ENCODE data around the gene DAO.
"Not testable (repeated sequence)": the region's sequence is repeated elsewhere in the genome, so short reads cannot be mapped to it uniquely, and the experiment has no call there.

Gene DAO

GRCh38 chr12:108839890-108840230 lies 40.0 kb upstream of the DAO start:
- TF ChIP-seq CREB5 (CRISPR knock-in tag; IDR thresholded peaks at IDR 0.05; ENCODE audit: low read depth) = 0 out of 2 replicates have a peak, but pooled peaks have one; percentile 23
- no peak for TF ChIP-seq ZC3H10 (CRISPR knock-in tag; IDR thresholded peaks at IDR 0.05)
- no peak for TF ChIP-seq PPARA (CRISPR knock-in tag; IDR thresholded peaks at IDR 0.05; ENCODE audit: borderline replicate concordance)
- 0 out of 2 replicates have a peak, but pooled peaks have one; percentile 56 for TF ChIP-seq ZFP3 (CRISPR knock-in tag; IDR thresholded peaks at IDR 0.05)
- peak; percentile 3; the same call in 2 of the 3 replicates for ATAC-seq

- no peak for ATAC-seq
- TF ChIP-seq ZC3H10 (CRISPR knock-in tag; IDR thresholded peaks at IDR 0.05) (no peak), ISL1 (CRISPR knock-in tag; IDR thresholded peaks at IDR 0.05) (no peak), OSR1 (CRISPR knock-in tag; IDR thresholded peaks at IDR 0.05) (no peak), ZNF8 (CRISPR knock-in tag; IDR thresholded peaks at IDR 0.05) (no peak), ZFP30 (CRISPR knock-in tag; IDR thresholded peaks at IDR 0.05) (no peak), CSRNP3 (CRISPR knock-in tag; IDR thresholded peaks at IDR 0.05) (no peak), ZNF565 (CRISPR knock-in tag; conservative IDR thresholded peaks at IDR 0.05; ENCODE audit: low read depth) (no peak), ARNTL (CRISPR knock-in tag; IDR thresholded peaks at IDR 0.05; ENCODE audit: borderline replicate concordance, low read depth) (no peak), CSDC2 (CRISPR knock-in tag; IDR thresholded peaks at IDR 0.05) (no peak), PPARA (CRISPR knock-in tag; IDR thresholded peaks at IDR 0.05; ENCODE audit: borderline replicate concordance) (no peak), TOX (CRISPR knock-in tag; IDR thresholded peaks at IDR 0.05; ENCODE audit: borderline replicate concordance) (no peak), CREB5 (CRISPR knock-in tag; IDR thresholded peaks at IDR 0.05; ENCODE audit: low read depth) (no peak), PATZ1 (CRISPR knock-in tag; IDR thresholded peaks at IDR 0.05; ENCODE audit: borderline replicate concordance) (no peak), SNAI2 (CRISPR knock-in tag; IDR thresholded peaks at IDR 0.05) (no peak), ZNF70 (CRISPR knock-in tag; IDR thresholded peaks at IDR 0.05) (no peak)
These were observed 39.1 kb upstream of the DAO start for GRCh38 chr12:108840605-108841332.

GRCh38 chr12:108841825-108842224 lies 38.1 kb upstream of the DAO start:
- ATAC-seq = not testable (repeated sequence)

- TF ChIP-seq PATZ1 (CRISPR knock-in tag; IDR thresholded peaks at IDR 0.05; ENCODE audit: borderline replicate concordance) = no peak
- TF ChIP-seq ZNF8 (CRISPR knock-in tag; IDR thresholded peaks at IDR 0.05) = no peak
- TF ChIP-seq BACH2 (CRISPR knock-in tag; IDR thresholded peaks at IDR 0.05; ENCODE audit: borderline replicate concordance) = no peak
- no peak for TF ChIP-seq ZNF565 (CRISPR knock-in tag; conservative IDR thresholded peaks at IDR 0.05; ENCODE audit: low read depth)
- no peak for ATAC-seq
These were observed 37.5 kb upstream of the DAO start for GRCh38 chr12:108842361-108842760.

- no peak for ATAC-seq
- TF ChIP-seq PPARA (CRISPR knock-in tag; IDR thresholded peaks at IDR 0.05; ENCODE audit: borderline replicate concordance) (no peak), TCF4 (CRISPR knock-in tag; IDR thresholded peaks at IDR 0.05; ENCODE audit: borderline replicate concordance) (no peak), ZNF8 (CRISPR knock-in tag; IDR thresholded peaks at IDR 0.05) (no peak), ZNF565 (CRISPR knock-in tag; conservative IDR thresholded peaks at IDR 0.05; ENCODE audit: low read depth) (no peak), POU6F1 (CRISPR knock-in tag; IDR thresholded peaks at IDR 0.05; ENCODE audit: borderline replicate concordance, low read depth) (no peak), ZNF70 (CRISPR knock-in tag; IDR thresholded peaks at IDR 0.05) (no peak), SNAI2 (CRISPR knock-in tag; IDR thresholded peaks at IDR 0.05) (no peak), ZC3H10 (CRISPR knock-in tag; IDR thresholded peaks at IDR 0.05) (no peak), ZFP3 (CRISPR knock-in tag; IDR thresholded peaks at IDR 0.05) (no peak), ARNTL (CRISPR knock-in tag; IDR thresholded peaks at IDR 0.05; ENCODE audit: borderline replicate concordance, low read depth) (no peak), PATZ1 (CRISPR knock-in tag; IDR thresholded peaks at IDR 0.05; ENCODE audit: borderline replicate concordance) (no peak), ZFP30 (CRISPR knock-in tag; IDR thresholded peaks at IDR 0.05) (no peak), ESRRG (CRISPR knock-in tag; IDR thresholded peaks at IDR 0.05) (no peak), TOX (CRISPR knock-in tag; IDR thresholded peaks at IDR 0.05; ENCODE audit: borderline replicate concordance) (no peak), BACH2 (CRISPR knock-in tag; IDR thresholded peaks at IDR 0.05; ENCODE audit: borderline replicate concordance) (no peak)
These were observed 36.7 kb upstream of the DAO start for GRCh38 chr12:108843187-108843586.

All from SK-N-SH treated with all-trans-retinoic acid at 6 μM for 48 hours (cell line).